HepG2 (cell line): ENCODE data around the gene TJP3. TPM values are rescaled to one million over a fixed set of nuclear protein-coding genes. Genes with fewer than 3 reads are reported as not detected.

Source experiments
- ATAC-seq: fragments of 200-7000 bp; cut with Tn5 transposase; 3 replicates; pipeline ENCODE4 v1.9.1; 2020; ENCODE audit warnings: mild to moderate bottlenecking, moderate library complexity
- BruUV-seq: library from RNA; stranded (reverse); fragments of 400-500 nt; replicated peaks from 2 replicates; lab custom pipeline; 2021; lab: Mats Ljungman, UMichigan
- CTCF ChIA-PET: fragments of 300-600 bp; formaldehyde crosslinking; extraction: SDS; loops from one replicate; lab custom pipeline; 2021; ENCODE audit warnings: low total read pairs, inconsistent platforms, low intra/inter-chr PET ratio; lab: Yijun Ruan, JAX
- POLR2A ChIA-PET: fragments of 350-600 bp; sonication (Branson Sonifier 250); formaldehyde crosslinking; loops from one replicate; lab custom pipeline; 2020; ENCODE audit warnings: antibody characterized with exemption, inconsistent platforms; lab: Yijun Ruan, JAX
- DNase-seq: peaks from one replicate; pipeline ENCODE4 v3.0.0-alpha.2; 2015; ENCODE audit warnings: low spot score
- FAIRE-seq: peaks from 3 replicates; lab custom pipeline; 2011; peaks lifted over from hg19 to GRCh38; lab: Jason Lieb, UNC
- H2AFZ ChIP-seq: one replicate; pipeline ENCODE4 v1.6.1; 2011; ENCODE audit warnings: low read length, inconsistent platforms
- H3K27ac ChIP-seq: fragments of 300-600 bp; 3 replicates; pipeline ENCODE4 v1.8.0; 2011; ENCODE audit warnings: mixed run types, mild to moderate bottlenecking, mixed read lengths, low read length, inconsistent platforms; ENCODE audit not compliant: insufficient read depth; ENCODE audit errors: extremely low read length
- H3K27me3 ChIP-seq, 2 experiments: fragments of 200-600 bp in 1 of 2; 2 replicates in 1 of 2; 3 replicates in 1 of 2; pipeline versions ENCODE4 v1.6.0 to v1.8.0; 2011; ENCODE audit warnings: low read length in 2 of 2, mild to moderate bottlenecking in 2 of 2, moderate library complexity in 2 of 2, inconsistent platforms in 1 of 2; ENCODE audit not compliant: insufficient read depth in 2 of 2, control insufficient read depth in 1 of 2
- H3K36me3 ChIP-seq, 2 experiments: fragments of 200-600 bp in 1 of 2; replicated peaks in 1 of 2; 2 replicates in 1 of 2; 3 replicates in 1 of 2; pipeline versions ENCODE4 v1.5.1 to v1.8.0; 2011; ENCODE audit warnings: low read length in 2 of 2, inconsistent platforms in 1 of 2; ENCODE audit not compliant: insufficient read depth in 2 of 2, control insufficient read depth in 1 of 2
- H3K4me1 ChIP-seq: 2 replicates; pipeline ENCODE4 v1.5.1; 2012; ENCODE audit warnings: low read length, inconsistent platforms; ENCODE audit not compliant: insufficient read depth
- H3K4me2 ChIP-seq: 2 replicates; pipeline ENCODE4 v1.6.0; 2011; ENCODE audit warnings: low read depth, low read length, inconsistent platforms
- H3K4me3 ChIP-seq, 3 experiments: fragments of 200-600 bp in 1 of 3; sonication (generic), shearing (Covaris generic) in 1 of 3; replicated peaks in 1 of 3; 2 replicates each; pipeline ENCODE4 v1.5.1; 2011 to 2016; ENCODE audit warnings: low read length in 3 of 3, inconsistent platforms in 2 of 3, low read depth in 2 of 3, mild to moderate bottlenecking in 2 of 3, control low read depth in 1 of 3, mixed read lengths in 1 of 3; ENCODE audit not compliant: insufficient read depth in 1 of 3
- H3K79me2 ChIP-seq: one replicate; pipeline ENCODE4 v1.6.1; 2011; ENCODE audit warnings: low read length, inconsistent platforms; ENCODE audit not compliant: insufficient read depth
- H3K9ac ChIP-seq: 2 replicates; pipeline ENCODE4 v1.6.0; 2011; ENCODE audit warnings: mild to moderate bottlenecking, low read depth, low read length, inconsistent platforms; ENCODE audit not compliant: insufficient read depth
- H3K9me3 ChIP-seq: 2 replicates; pipeline ENCODE4 v1.5.1; 2012; ENCODE audit warnings: mild to moderate bottlenecking, low read length
- H4K20me1 ChIP-seq: 2 replicates; pipeline ENCODE4 v1.6.0; 2011; ENCODE audit warnings: inconsistent platforms, mild to moderate bottlenecking, low read length, moderate library complexity; ENCODE audit not compliant: insufficient read depth
- CEBPG ChIP-seq: IDR thresholded peaks from 2 replicates; pipeline ENCODE4 v1.6.1; 2016
- CREB1 ChIP-seq, 2 experiments: fragments of 450-650 bp in 1 of 2; IDR thresholded peaks; 2 replicates each; pipeline ENCODE4 v1.6.1; 2016 to 2017; ENCODE audit warnings: control low read depth in 1 of 2, mild to moderate bottlenecking in 1 of 2, missing compliant biosample characterization in 1 of 2, missing genetic modification characterization in 1 of 2
- EHMT2 ChIP-seq: fragments of 200-600 bp; sonication (generic); IDR thresholded peaks from 2 replicates; pipeline ENCODE4 v1.7.0; 2017; ENCODE audit warnings: antibody characterized with exemption, low read depth, low read length, borderline replicate concordance
- SPEN ChIP-seq: sonication (generic); formaldehyde crosslinking; IDR thresholded peaks from 2 replicates; pipeline ENCODE4 v1.5.1; 2020; ENCODE audit warnings: low read depth, mild to moderate bottlenecking, missing genetic modification reagents
- TBX3 ChIP-seq: fragments of 450-650 bp; IDR thresholded peaks from 2 replicates; pipeline ENCODE4 v1.6.1; 2017; ENCODE audit warnings: antibody characterized with exemption, mild to moderate bottlenecking, inconsistent platforms, borderline replicate concordance
- ZFP41 ChIP-seq: sonication (generic); formaldehyde crosslinking; IDR thresholded peaks from 2 replicates; pipeline ENCODE4 v1.4.0; 2020; ENCODE audit warnings: mild to moderate bottlenecking, missing genetic modification reagents, borderline replicate concordance
- ZFP82 ChIP-seq: sonication (generic); formaldehyde crosslinking; IDR thresholded peaks from 2 replicates; pipeline ENCODE4 v1.5.1; 2020; ENCODE audit warnings: mild to moderate bottlenecking, missing genetic modification reagents, borderline replicate concordance
- ZNF501 ChIP-seq: sonication (generic); formaldehyde crosslinking; IDR thresholded peaks from 2 replicates; pipeline ENCODE4 v1.5.1; 2020; ENCODE audit warnings: mild to moderate bottlenecking, moderate library complexity, missing genetic modification reagents
- ZNF552 ChIP-seq: sonication (generic); formaldehyde crosslinking; IDR thresholded peaks from 2 replicates; pipeline ENCODE4 v1.9.0; 2022; ENCODE audit warnings: missing genetic modification reagents, mild to moderate bottlenecking, borderline replicate concordance
- WGBS: methylation state at CpG from one replicate; pipeline ENCODE4 v1.1.6; 2017; ENCODE audit warnings: low lambda C conversion rate; 5-methylcytosine and 5-hydroxymethylcytosine counted together
- in situ Hi-C: cut with HindIII; loops from 2 replicates; pipeline ENCODE4 v1.10.0; 2017; ENCODE audit warnings: low pct_unique_long_range_greater_than_20kb; ENCODE audit not compliant: extremely low pct_ligation_motif_present
- intact Hi-C: fragments of 100-400 bp; cut with micrococcal nuclease; formaldehyde crosslinking; loops from one replicate; pipeline ENCODE4 v1.10.0; 2022; ENCODE audit not compliant: unreplicated experiment
- polyA plus RNA-seq, 8 experiments: library from polyadenylated mRNA; depleted of rRNA in 3 of 8; stranded (reverse) in 7 of 8; unstranded in 1 of 8; fragments of >200 nt; fragmentation: Illumina TruSeq in 4 of 8; extraction: Trizol in 4 of 8; gene quantifications; 2 replicates each; pipeline versions ENCODE4 v1.2.1 to v1.2.3, GENCODE V29; 2011 to 2016; ENCODE audit warnings: low read depth in 4 of 8, missing spikeins in 1 of 8, mixed read lengths in 1 of 8; ENCODE audit not compliant: insufficient read depth in 1 of 8
- total RNA-seq, 5 experiments: library from RNA; depleted of rRNA; stranded (reverse); fragments of >200 nt; fragmentation: Illumina TruSeq; extraction: Trizol; gene quantifications; 2 replicates each; pipeline ENCODE4 v1.2.3, GENCODE V29; 2016; ENCODE audit warnings: low read depth in 1 of 5

The TJP3 gene
- total and polyA plus RNA-seq, 2 of the 13 experiments (the other 11 are each of a cell fraction or from before 2014, with no cell fraction given), result 2.3 to 21.5 TPM

DNA sequence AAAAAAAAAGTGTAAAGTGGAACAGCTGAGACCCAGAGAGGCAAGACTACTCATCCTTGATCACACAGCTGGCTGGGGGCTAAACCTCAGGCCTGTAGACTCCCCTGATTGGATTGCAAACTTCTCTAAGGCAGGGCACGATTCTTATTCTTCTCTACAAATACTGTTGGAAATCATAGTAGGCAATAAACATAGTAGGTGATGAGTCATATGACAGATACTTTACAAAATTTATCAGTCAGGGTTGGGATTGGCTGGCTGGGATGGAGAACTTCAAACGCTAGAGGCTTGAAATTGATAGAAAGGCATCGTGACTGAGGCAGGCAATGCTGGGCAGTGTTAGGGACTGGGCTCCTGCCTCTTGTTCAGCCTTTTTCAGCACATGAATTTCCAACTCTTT, 83.9 kb downstream of the TJP3 start:
- DNase-seq (no peak), ATAC-seq (no peak)
- no peaks in the 10 kb centered on the region for H3K36me3 ChIP-seq
- H3K9me3 ChIP-seq, result no peaks in the 10 kb centered on the region
- in situ Hi-C loops, result no loop called here
- CTCF ChIA-PET, result no interaction called here
- H3K27me3 ChIP-seq, result peaks cover 4 to 9% of the 10 kb centered on the region in 2 experiments; a peak in 3 of 5 replicates
- intact Hi-C loops, result no loop called here
- TF ChIP-seq CREB1 (IDR thresholded peaks at IDR 0.05), result peak; percentile 62; the same call in 1 of the 2 replicates
- no peak for TF ChIP-seq CREB1 (CRISPR knock-in tag; IDR thresholded peaks at IDR 0.05)
- TF ChIP-seq SPEN, result no peak
- TF ChIP-seq ZNF501, result no peak
- TF ChIP-seq, all 625 proteins: peak for 1
- no peak overlapping the region for H2AFZ ChIP-seq
- POLR2A ChIA-PET, result no interaction called here
- no TSS peak for BruUV-seq
- 24% methylated on average over 3 of the region's 3 CpGs for WGBS
- no peak overlapping the region for H3K4me3 ChIP-seq
- no peak overlapping the region for H3K27ac ChIP-seq
- no peaks in the 10 kb centered on the region for H4K20me1 ChIP-seq
- no peak overlapping the region for H3K4me2 ChIP-seq
- H3K79me2 ChIP-seq, result no peaks in the 10 kb centered on the region
- no peaks in the 10 kb centered on the region for H3K4me1 ChIP-seq
- FAIRE-seq, result no peak
- H3K9ac ChIP-seq, result no peak overlapping the region

GRCh38 chr19:3793799-3794198, 85.6 kb downstream of the TJP3 start:
- Histone ChIP-seq H3K79me2 (no peaks in the 10 kb centered on the region), H3K36me3 (no peaks in the 10 kb centered on the region), H3K4me2 (no peak overlapping the region), H3K4me3 (no peak overlapping the region), H3K27ac (no peak overlapping the region), H3K27me3 (peaks cover 3 to 9% of the 10 kb centered on the region in 2 experiments; a peak in 3 of 5 replicates), H2AFZ (no peak overlapping the region), H3K9me3 (no peaks in the 10 kb centered on the region), H3K9ac (no peak overlapping the region), H4K20me1 (no peaks in the 10 kb centered on the region), H3K4me1 (no peaks in the 10 kb centered on the region)
- TF ChIP-seq TBX3 (no peak), EHMT2 (no peak), CEBPG (no peak), ZNF552 (CRISPR knock-in tag) (no peak), ZFP82 (no peak), ZFP41 (CRISPR knock-in tag) (no peak)
- ATAC-seq (no peak), DNase-seq (no peak), FAIRE-seq (no peak)
- in situ Hi-C loops, result no loop called here
- intact Hi-C loops, result no loop called here
- ChIA-PET CTCF (no interaction called here), POLR2A (no interaction called here)
- BruUV-seq, result no TSS peak
- 77% methylated on average over 3 of the region's 3 CpGs for WGBS
